GM19025 (cell line): ENCODE results near the gene ZNF532.

Experiments used
- ATAC-seq: cut with Tn5 transposase; IDR thresholded peaks from one replicate; pipeline ENCODE4 v1.9.1; 2021; ENCODE audit warnings: mild to moderate bottlenecking, low read depth, moderate library complexity; ENCODE audit not compliant: unreplicated experiment

Gene ZNF532

GRCh38 chr18:58967751-58968254 is 103.1 kb downstream of the ZNF532 start:
- no peak for ATAC-seq

GRCh38 chr18:58970943-58971790 is 106.5 kb downstream of the ZNF532 start:
- ATAC-seq = peak; percentile 83

GRCh38 chr18:58975296-58975695 is 110.6 kb downstream of the ZNF532 start:
- ATAC-seq = no peak

- ATAC-seq = no peak
Observed at GRCh38 chr18:58975781-58976180, 111.1 kb downstream of the ZNF532 start.

- ATAC-seq = no peak
Observed at GRCh38 chr18:58977223-58977622, 112.5 kb downstream of the ZNF532 start.

- no peak for ATAC-seq
Observed at GRCh38 chr18:58977801-58978200, 113.1 kb downstream of the ZNF532 start.

GRCh38 chr18:58978916-58979315 is 114.2 kb downstream of the ZNF532 start:
- ATAC-seq = no peak

- ATAC-seq = no peak
Observed at GRCh38 chr18:58979615-58980014, 114.9 kb downstream of the ZNF532 start.

- ATAC-seq = no peak
Observed at GRCh38 chr18:58980991-58981390, 116.3 kb downstream of the ZNF532 start.

GRCh38 chr18:58983260-58984155 is 118.8 kb downstream of the ZNF532 start:
- ATAC-seq = no peak

- no peak for ATAC-seq
Observed at GRCh38 chr18:58988600-58988999, 123.9 kb downstream of the ZNF532 start.

GRCh38 chr18:58989184-58989759 is 124.6 kb downstream of the ZNF532 start:
- ATAC-seq = no peak

GRCh38 chr18:58990720-58991119 is 126.0 kb downstream of the ZNF532 start:
- no peak for ATAC-seq

- peak; percentile 77 for ATAC-seq
Observed at GRCh38 chr18:58991167-58991798, 126.6 kb downstream of the ZNF532 start.

GRCh38 chr18:58992301-58993231 is 127.9 kb downstream of the ZNF532 start:
- no peak for ATAC-seq

- ATAC-seq = no peak
Observed at GRCh38 chr18:58993260-58993659, 128.6 kb downstream of the ZNF532 start.

- no peak for ATAC-seq
Observed at GRCh38 chr18:58995663-58996062, 131.0 kb downstream of the ZNF532 start.

- no peak for ATAC-seq
Observed at GRCh38 chr18:58996131-58996641, 131.5 kb downstream of the ZNF532 start.

GRCh38 chr18:58996696-58997095 is 132.0 kb downstream of the ZNF532 start:
- ATAC-seq = no peak
